HL-60/S4 treated with retinoic acid at 250 ng/mL for 4 days and 3 days (cell line): ENCODE data around the gene ZNF787.

Experiments
- in situ Hi-C: fragments of 300-500 bp; cut with MboI; formaldehyde crosslinking; loops from 2 replicates; pipeline ENCODE4 v1.7.0; 2022; ENCODE audit warnings: low sequenced_read_pairs

ZNF787 gene

DNA sequence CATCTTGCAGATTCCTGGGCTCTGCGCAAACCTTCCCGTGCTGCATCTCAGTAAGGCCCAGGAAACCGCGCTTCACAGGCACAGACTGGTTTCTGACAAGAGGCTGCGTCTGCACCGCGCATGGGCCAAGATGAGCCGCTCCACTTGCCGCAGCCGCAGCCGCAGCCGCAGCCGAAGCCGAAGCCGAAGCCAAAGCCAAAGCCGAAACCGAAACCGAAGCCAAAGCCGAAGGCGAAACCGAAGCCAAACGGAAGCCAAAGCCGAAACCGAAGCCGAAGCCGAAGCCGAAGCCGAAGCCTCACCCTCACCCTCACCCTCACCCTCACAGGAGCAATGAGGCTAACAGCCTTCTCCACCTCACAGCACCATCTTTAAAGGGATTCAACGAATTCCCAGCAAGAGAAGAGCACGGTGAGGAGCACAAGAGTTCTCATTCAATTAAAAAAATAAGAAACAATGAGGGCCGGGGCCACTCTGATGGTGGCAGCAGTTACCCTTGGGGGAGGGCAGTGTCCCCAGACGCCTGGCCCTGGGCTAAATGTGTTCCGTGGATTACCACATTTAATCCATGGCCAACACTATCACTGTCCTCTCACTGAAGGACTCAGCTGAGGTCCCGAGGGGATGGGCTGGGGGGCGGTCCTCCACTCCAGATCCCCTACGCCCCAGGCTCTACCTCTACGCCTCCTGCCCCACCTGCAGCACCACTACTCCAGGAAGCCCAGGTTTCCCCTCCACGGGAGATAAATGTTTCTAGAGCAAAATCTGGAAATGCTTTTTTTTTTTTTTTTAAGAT, 29.1 kb downstream of the ZNF787 start:
- in situ Hi-C loops = no loop called here

DNA sequence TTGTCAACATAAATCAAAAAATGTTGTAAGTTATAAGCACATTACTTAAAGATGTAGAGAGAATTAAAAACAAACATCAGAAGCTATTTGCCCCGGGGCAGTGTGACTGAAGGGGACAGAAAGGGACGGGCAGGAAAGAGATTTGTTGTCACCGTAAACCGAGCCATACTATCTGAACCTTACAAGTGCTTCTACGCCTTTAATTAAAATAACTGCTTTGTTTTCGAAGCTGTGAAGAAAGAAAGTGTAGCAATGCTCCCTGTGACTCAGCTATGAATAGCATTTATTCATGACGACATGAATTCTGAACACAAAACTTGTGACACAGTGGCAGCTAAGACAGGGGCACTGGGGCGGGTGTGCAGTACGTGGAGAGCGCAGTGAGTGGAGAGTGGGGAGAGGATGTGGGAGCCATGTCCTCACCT, 30.0 kb downstream of the ZNF787 start:
- in situ Hi-C loops = no loop called here

DNA sequence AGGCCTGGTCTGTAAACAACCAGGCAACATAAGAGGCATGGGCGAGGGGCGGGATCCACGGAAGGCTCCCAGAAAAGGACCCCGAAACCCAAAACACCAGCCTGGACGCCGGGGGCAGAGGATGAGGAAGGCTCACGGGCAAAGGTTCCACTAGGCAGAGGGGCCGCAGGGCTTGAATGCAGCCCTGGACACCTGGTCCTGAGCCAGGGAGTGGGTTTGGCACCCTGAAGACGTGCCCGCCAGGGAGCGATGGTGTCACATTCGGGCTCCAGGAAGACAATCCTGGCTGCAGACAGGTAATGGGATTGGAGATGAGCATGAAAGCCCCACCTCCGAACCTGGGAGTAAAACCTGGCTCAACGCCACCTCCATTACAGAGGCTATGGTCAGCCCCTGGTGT, 31.8 kb downstream of the ZNF787 start:
- in situ Hi-C loops = no loop called here

DNA sequence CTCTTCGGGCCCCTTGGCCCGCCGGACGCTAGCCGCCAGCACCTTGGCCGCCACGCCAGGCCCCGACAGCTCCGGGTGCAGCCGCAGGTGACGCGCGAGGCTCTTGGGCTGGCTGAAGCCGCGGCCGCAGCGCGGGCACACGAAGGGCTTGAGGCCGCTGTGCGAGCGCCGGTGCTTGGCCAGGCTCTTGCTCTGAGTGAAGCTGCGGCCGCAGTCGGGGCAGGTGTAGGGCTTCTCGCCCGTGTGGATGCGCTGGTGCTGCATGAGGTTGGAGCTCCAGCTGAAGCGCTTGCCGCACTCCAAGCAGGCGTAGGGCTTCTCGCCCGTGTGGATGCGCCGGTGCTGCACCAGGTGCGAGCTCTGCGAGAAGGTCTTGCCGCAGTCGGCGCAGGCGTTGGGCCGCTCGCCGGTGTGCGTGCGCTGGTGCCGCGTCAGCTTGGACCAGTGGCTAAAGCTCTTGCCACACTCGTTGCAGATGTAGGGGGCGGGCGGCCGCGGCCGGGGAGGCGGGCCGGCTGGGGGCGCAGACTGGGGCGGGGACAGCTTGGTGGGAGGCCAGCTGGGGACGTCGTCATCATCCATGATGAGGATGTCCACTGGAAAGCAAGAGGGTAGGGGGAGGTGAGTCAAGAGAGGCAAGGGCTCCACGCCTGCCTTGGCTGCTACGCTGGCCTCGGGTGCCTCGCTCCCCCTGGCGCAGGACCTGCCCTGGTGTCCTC, 32.4 kb downstream of the ZNF787 start:
- in situ Hi-C loops = no loop called here

DNA sequence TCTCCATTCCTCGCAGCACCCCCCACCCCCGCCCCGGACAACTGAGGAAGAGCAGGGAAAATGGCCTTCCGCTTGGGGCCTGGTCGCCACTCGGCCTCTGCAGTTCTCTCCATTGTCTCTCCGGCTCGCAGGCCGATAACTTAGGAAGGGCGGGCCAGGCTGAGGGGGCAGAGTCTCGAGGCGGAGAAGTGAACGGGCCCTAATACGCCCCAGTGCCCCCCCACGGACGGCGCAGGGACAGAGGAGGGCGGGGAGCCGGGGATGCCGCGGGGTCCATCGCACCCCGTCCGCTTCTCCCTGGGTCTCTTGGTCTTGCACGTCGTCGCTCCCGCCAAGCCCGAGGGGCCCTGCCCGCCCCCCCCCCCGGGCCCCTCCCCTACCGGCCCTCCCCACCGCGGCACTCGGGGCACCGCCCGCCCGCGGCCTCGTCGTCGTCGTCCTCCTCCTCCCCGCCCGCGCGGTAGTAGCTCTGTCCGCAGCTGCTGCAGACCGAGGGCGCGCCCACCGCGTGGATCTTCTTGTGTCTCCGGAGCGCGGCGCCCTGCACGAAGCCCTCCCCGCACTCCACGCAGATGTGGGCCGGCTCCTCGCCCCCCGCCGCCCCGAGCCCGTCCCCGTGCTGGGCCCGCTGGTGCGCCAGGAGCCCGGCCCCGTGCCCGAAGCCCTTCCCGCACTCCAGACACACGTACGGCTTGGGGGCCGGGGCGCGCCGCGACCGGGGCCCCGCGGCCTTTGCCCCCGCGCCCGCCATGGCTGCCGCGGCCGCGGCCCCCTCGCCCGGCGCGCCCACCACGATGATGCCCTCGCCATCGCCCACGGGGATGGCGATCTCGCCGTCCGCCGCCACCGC, 33.2 kb downstream of the ZNF787 start:
- in situ Hi-C loops = no loop called here

DNA sequence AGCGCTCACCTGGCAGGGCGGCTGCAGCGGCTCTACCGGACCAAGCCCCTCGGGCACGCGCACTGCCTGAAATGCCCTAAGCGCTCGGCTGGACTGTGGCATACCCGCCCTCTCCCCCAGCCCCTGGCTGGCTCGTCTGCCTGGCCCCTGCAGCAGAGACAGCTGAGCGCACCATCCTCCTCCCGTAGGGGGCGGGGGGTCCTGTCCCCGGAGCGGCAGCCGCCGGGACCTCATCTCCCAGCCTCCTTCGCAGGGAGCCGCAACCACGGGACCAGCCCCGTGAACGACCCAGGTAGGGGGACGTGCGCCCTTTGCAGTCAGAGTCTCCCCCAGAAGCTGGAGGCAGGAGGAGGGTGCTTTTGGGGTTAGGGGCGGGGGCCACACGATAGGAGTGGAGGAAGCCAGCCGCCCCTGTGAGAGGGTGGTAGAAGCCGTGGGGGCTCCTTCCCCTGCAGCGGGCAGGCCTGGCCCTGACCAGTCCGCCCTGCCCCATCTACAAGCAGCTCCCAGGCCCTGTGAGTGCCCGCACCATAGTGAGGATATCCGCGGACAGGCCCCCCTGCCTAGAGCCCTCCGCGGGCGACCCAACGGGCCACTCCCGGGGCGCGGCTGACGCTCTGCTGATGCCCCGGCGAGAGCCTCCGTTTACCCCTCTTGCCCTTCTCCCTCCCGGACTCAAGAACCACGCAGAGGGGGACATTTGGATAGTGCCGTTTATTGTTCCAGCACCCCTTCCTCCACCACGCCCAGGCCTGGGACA, 34.2 kb downstream of the ZNF787 start:
- in situ Hi-C loops = no loop called here

DNA sequence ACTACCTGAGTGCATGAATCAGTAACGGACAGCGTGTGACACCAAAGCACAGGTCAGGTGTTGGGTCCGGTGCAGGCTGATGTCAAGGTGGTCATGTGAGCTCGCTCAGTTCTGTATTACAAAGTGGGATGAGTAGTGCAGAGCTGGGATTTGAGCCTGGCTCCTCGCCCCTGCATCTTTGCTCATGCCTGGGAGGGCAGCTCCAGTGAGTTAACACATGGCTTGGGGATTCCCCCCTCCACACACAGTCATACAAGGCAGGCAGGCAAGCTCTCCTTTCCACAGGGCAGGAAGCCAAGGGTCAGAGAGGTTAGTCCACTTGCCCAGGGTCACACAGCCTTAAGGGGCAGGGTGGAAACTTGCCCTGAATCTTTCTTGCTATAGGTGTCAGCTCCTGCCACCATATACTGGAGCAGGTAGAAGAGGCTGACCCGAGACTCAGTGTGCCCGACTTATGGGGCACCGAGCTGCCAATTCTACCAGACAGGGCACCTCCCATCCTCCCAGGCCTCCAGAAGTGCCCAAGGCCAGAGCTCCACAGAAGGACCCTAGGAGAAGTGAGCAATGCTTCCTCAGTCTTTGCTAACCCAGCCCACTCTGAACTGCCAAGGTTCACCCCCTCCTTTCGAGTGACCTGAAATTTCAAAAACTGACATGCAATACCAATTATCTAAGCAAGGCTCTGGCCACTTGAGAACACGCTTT, 35.4 kb downstream of the ZNF787 start:
- in situ Hi-C loops = no loop called here

DNA sequence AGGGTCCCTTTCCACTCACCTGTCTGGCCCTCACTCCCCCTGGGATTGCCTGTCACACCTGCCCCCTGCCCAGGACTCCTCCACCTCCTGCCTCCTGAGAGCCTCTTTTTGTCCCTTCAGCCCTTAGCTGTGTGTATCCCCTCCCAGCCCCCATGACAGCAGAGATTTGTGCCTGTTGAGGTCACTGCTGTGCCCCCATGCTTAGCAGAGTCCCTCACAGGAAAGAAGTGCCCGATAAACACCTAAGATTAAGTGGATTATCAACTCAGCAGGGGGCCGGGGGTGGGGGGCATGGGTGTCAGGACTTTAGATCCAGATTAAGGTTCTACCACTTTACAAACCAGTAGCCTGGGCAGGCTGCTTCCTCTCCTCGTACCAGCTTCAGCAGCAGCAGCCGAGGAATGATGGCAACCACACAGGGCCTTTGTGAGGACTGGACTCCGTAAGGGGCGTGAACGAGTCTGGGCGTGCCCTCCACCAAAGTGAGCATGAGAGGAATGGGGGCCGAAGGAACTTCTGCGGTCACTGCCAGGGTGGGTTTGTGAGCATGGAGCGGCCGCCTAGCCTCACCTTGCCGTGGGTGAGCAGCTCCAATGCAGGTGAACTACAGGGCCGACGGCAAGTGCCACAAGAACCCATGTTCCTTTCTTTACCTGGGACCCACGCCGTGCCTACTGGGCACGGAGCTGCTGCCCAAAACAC, 36.1 kb downstream of the ZNF787 start:
- in situ Hi-C loops = no loop called here

DNA sequence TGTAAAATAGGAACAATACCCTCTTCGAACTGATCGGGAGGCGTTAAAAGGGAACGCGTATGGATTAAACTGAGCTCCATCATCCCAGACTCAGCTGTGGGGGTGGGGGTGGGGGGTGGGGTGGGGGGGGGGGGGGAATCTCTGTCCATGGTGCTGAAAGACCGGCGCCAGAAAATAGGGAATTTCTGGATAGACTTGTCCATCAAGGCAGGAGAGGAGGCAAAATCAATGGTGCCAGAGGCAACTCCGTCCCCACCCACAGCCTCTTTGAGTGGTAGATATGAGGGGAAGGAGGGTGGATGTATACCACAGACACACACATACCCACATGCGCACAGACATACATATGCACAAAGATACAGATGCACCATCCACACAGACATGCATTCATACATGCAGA, 37.4 kb downstream of the ZNF787 start:
- in situ Hi-C loops = no loop called here

DNA sequence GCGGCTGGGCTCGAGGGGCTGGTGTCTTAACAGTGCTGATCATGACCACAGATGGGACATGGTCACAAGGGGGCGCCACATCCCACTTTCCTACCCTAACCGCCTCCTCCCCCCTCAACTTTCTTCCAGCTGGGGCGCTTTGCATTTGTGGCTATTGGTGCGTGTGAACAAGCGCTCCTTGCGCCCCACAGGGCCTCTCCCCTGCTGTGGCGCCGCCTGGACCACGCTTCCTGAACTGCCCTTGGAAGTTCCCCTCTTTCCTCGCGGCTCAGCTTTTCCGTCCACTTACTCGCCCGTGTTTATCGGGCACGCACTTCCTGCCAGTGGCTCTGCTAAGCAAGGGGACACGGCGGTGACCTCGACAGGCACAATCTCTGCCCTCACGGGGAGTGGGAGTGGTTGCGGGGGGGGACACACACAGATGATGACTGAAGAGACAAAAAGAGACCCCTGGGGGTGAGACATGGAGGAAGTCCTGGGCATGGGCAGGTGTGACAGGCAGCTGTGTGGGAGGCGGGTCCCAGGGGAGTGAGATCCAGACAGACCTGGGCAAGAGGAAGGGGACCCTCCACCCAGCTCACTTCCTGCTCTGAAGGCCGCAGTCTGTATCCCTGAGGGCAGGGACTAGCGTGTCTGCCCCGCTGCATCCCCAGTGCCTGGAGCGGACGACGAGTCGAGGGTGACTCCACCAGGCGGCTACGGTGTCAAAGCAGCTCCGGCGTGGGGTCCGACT, 40.3 kb downstream of the ZNF787 start:
- in situ Hi-C loops = no loop called here

DNA sequence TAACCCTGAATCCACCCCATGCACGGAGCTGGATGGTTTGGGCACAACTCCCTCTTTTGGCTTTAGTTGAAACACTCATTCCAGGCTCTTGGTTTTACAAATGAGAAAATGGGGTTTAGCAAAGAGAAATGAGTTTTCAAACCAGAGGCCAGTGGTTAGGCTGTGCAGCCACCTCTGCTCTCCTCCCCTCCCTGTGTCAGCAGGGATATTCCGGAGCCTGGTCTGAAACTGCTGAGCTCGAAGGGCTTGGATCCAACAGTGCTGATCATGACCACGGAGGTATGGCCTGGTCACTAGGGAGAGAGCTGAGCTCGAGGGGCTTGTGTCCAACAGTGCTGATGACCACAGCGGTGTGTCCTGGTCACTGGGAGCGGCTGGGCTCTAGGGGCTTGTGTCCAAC, 41.5 kb downstream of the ZNF787 start:
- in situ Hi-C loops = loop anchor here (10.0 kb wide), 1 partner anchor 95 kb away; the partner anchor contains the start of gene GALP

DNA sequence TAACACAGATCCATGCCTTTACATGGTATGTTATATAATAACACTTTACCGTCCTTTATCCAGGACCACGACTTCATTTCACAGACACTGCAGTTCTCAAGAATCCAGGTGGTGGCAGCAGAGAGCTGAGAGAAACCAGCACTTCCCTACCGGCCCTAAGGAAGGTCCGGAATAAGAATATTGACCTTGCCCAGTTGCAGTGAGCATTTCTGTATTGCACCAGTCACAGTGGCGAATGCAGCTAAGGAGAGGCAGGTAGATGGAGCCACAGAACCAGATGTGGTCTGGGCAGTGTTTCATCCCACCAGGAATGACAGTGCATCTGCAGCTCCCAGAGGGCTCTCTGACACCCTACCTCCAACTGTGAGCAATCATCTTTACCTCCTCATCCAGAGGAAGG, 44.6 kb downstream of the ZNF787 start:
- in situ Hi-C loops = loop anchor here (10.0 kb wide), 1 partner anchor 98 kb away; the partner anchor contains the start of gene GALP

DNA sequence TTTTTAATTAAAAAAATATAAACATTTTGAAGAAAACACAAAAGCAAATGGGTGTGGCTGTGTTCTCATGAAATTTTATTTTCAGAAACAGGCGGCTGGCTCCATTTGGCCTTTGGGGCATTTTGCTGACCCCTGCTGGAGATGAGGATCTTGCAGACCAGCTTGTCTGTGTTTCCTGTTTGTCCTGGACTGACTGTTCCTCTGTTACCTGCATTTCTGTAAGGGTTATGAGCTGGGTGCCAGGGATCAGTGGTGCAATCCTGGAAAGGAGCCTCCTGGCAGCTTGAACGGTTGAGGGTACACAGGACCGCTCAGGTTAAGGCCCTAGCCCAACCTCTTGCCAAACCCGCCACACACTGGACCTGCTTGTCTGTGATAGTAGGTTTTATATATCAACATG, 49.9 kb downstream of the ZNF787 start:
- in situ Hi-C loops = loop anchor here (10.0 kb wide), 1 partner anchor 104 kb away; the partner anchor contains the start of gene GALP

DNA sequence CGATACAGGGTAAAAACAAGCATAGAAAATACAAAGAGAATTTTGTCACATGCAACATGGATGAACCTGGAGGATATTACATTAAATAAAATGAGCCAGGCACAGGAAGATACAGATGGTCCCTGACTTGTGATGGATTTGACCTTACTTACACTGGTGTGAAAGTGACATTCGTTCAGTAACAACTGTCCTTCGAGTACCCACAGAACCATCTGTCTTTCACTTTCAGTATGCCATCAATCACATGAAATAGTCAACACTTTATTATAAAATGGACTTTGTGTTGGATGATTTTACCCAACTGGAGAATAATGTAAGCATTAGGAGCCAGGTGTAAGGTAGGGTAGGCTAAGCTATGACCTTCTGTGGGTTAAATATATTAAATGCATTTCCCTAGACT, 51.5 kb downstream of the ZNF787 start:
- in situ Hi-C loops = loop anchor here (10.0 kb wide), 1 partner anchor 105 kb away; the partner anchor contains the start of gene GALP

DNA sequence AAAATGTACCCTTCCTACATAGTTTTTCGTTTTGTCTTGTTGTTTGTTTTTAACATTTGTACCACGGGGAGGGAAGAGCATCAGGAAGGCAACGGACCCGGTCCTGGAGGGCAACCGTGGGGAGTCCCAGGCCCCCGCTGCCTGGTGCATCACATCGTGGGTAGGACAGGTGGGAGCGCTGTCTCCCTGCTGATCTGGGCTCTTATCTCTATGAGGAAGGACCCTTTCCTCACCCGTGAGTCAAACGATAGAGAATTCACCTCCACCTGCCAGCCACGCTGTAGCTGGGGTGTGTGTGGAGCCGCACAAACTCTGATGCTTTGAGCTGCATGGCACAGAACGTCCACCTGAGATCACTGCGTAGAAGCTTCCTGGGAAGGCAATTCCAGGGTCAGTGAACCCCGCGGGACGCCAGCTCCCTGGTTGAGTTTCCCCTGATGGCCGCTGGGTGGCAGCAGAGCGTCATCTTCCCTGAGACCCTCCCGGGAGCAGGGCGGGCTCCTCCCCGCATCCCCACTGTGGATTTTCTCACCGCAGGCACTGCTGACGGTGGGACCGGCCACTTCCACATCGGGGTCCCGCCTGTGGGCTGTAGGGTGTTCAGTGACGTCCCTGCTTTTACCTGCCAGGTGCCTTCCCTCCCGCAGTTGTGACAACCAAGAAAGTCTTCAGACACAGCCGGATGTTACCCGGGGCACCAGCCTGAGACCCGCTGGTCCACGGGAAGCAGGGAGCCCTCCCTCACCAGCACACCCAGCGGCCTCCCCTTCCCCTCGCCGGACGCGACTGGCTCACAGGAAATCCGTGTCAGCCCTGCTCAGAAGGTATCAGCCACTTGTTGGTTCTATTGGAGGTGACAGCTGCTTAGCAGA, 54.7 kb downstream of the ZNF787 start:
- in situ Hi-C loops = no loop called here

DNA sequence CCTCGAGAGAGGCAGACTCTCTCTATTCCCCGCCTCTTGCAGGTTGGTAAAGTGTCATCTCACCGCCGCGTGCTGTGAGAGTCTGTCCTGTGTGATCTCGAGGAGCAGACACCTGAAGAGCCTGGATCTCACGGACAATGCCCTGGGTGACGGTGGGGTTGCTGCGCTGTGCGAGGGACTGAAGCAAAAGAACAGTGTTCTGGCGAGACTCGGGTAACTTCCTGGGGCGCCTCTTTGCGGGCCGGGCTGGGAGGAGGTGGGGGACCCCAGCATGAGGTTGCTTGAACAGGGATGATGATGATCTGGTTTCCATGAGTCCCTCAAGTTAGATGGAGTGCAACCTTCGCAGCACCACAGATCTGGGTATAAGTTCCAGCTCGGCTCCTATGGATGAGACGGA, 67.5 kb downstream of the ZNF787 start:
- in situ Hi-C loops = no loop called here
